ENCODE results near the gene CTCFL. TPM values are rescaled to one million over a fixed set of nuclear protein-coding genes. Genes with fewer than 3 reads are reported as not detected.

The CTCFL gene
- total RNA-seq, 1 experiment from 2014 or later, result not detected

DNA sequence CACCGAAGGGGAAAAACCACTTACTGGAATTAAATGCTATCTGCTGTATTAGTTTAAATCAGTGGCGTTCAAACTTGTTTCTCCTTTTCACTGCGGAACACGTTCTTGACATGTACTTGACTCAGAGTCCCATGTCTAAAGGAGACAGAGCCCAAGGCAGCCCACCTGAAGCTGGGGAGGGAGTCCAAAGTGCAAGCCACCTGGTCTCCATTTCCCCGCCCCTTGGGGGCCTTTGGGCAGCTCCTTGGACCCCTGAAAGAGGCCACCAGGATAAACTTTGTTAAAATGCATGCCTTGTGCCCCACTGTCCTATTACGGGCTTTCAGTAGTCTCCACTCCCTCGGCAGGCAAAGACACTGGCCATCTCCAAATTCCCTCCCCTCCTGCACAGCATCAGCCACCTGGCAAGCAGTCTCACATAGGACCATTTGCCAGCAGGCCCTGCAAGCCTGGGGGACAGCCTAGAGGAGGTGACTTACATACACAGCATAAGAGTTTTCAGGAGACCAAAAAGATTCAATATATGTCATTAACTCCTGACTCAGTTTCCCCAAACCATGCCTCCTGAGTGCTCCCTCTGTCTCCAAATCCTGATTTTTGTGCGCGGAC is 42.6 kb upstream of the CTCFL start:
- no TSS peak for BruUV-seq (replicated peaks)
- no peak overlapping the region for H3K27ac Mint-ChIP-seq (ENCODE audit: unreplicated experiment)
- no peak for DNase-seq
- H3K27me3 Mint-ChIP-seq (ENCODE audit: unreplicated experiment), result peaks cover under 1% of the 10 kb centered on the region
- TF ChIP-seq, protein P1, sequence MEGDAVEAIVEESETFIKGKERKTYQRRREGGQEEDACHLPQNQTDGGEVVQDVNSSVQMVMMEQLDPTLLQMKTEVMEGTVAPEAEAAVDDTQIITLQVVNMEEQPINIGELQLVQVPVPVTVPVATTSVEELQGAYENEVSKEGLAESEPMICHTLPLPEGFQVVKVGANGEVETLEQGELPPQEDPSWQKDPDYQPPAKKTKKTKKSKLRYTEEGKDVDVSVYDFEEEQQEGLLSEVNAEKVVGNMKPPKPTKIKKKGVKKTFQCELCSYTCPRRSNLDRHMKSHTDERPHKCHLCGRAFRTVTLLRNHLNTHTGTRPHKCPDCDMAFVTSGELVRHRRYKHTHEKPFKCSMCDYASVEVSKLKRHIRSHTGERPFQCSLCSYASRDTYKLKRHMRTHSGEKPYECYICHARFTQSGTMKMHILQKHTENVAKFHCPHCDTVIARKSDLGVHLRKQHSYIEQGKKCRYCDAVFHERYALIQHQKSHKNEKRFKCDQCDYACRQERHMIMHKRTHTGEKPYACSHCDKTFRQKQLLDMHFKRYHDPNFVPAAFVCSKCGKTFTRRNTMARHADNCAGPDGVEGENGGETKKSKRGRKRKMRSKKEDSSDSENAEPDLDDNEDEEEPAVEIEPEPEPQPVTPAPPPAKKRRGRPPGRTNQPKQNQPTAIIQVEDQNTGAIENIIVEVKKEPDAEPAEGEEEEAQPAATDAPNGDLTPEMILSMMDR (IDR thresholded peaks at IDR 0.05; ENCODE audit: unreplicated experiment), result no peak
- H3K9me3 Mint-ChIP-seq (ENCODE audit: low read depth, unreplicated experiment), result no peaks in the 10 kb centered on the region
- no peaks in the 10 kb centered on the region for H3K36me3 Mint-ChIP-seq (ENCODE audit: insufficient read depth, unreplicated experiment)
- CTCF ChIA-PET, result interaction anchor here (0.7 to 1.6 kb wide), 2 partner anchors 9 to 17 kb away, joined by 3 to 6 read pairs; no protein-coding TSS in a partner anchor
- no peaks in the 10 kb centered on the region for H3K4me1 Mint-ChIP-seq (ENCODE audit: low read depth, unreplicated experiment)
- H3K4me3 Mint-ChIP-seq (ENCODE audit: low read depth, unreplicated experiment), result no peak overlapping the region
- intact Hi-C loops (cut with micrococcal nuclease; ENCODE audit: unreplicated experiment), result no loop called here

DNA sequence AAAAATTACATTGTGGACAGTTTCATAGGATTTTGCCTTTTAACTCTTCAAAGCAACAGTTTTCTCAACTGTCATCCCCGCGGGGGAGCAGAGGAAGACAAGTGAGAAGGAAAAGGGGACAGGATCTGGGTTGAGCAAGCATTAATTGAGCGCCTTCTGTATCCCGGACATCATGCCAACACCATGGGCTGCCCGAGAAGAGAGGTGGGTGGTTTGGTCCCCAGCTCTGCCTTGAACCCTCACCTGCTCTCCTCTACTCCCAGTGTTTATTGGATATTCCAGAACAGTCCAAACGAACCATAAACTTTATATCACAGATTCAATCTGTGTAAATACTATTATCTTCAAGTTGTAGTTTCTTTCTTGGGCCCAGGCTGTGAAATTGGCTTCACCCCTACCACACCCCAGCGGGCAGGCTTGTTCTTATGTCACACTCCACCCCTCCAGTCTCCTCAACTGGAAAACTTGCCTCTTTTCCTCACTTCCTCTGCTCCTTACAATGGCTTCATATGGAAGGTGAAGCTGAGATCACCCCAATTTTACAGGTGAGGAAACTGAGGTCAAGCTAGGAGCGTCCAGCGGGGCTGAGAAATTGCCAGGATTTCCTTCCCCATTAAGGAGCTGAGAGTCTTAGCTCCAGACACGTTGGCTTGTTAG is 42.0 kb upstream of the CTCFL start:
- DNase-seq, result no peak
- no TSS peak for BruUV-seq (replicated peaks)
- Mint-ChIP-seq H3K27ac (ENCODE audit: unreplicated experiment) (no peak overlapping the region), H3K9me3 (ENCODE audit: low read depth, unreplicated experiment) (peaks cover 1% of the 10 kb centered on the region), H3K27me3 (ENCODE audit: unreplicated experiment) (peaks cover 7% of the 10 kb centered on the region), H3K4me3 (ENCODE audit: low read depth, unreplicated experiment) (no peak overlapping the region), H3K36me3 (ENCODE audit: insufficient read depth, unreplicated experiment) (no peaks in the 10 kb centered on the region), H3K4me1 (ENCODE audit: low read depth, unreplicated experiment) (no peaks in the 10 kb centered on the region)
- CTCF ChIA-PET, result interaction anchor here (0.7 to 1.6 kb wide), 2 partner anchors 8 to 17 kb away, joined by 3 to 6 read pairs; no protein-coding TSS in a partner anchor
- intact Hi-C loops (cut with micrococcal nuclease; ENCODE audit: unreplicated experiment), result no loop called here
- TF ChIP-seq, protein P1 (IDR thresholded peaks at IDR 0.05; ENCODE audit: unreplicated experiment), result no peak

DNA sequence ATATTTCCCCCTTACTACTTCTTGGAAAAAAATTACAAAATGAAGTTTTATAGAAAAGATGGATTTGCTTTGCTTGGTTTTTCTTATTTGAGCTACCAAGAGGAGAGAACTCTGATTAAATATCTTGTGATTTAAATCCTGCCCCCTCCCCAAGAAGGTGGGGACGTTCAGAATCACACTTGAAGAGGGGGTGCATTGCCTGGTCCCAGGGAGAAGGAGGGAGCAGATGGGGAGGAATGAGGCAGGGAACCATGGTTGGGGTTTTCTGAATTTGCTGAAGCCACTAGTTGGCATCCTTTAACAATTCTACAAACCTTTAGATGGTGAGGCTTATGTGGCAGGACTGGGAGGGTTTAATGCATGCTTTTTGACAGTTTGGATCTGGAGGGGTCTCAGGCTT is 41.5 kb upstream of the CTCFL start:
- H3K27ac Mint-ChIP-seq (ENCODE audit: unreplicated experiment), result no peak overlapping the region
- TF ChIP-seq, protein P1 (IDR thresholded peaks at IDR 0.05; ENCODE audit: unreplicated experiment), result no peak
- H3K4me1 Mint-ChIP-seq (ENCODE audit: low read depth, unreplicated experiment), result no peaks in the 10 kb centered on the region
- intact Hi-C loops (cut with micrococcal nuclease; ENCODE audit: unreplicated experiment), result no loop called here
- H3K36me3 Mint-ChIP-seq (ENCODE audit: insufficient read depth, unreplicated experiment), result no peaks in the 10 kb centered on the region
- peaks cover 2% of the 10 kb centered on the region for H3K9me3 Mint-ChIP-seq (ENCODE audit: low read depth, unreplicated experiment)
- H3K27me3 Mint-ChIP-seq (ENCODE audit: unreplicated experiment), result peaks cover 12% of the 10 kb centered on the region
- BruUV-seq (replicated peaks), result no TSS peak
- CTCF ChIA-PET, result no interaction called here
- no peak for DNase-seq
- H3K4me3 Mint-ChIP-seq (ENCODE audit: low read depth, unreplicated experiment), result no peak overlapping the region

DNA sequence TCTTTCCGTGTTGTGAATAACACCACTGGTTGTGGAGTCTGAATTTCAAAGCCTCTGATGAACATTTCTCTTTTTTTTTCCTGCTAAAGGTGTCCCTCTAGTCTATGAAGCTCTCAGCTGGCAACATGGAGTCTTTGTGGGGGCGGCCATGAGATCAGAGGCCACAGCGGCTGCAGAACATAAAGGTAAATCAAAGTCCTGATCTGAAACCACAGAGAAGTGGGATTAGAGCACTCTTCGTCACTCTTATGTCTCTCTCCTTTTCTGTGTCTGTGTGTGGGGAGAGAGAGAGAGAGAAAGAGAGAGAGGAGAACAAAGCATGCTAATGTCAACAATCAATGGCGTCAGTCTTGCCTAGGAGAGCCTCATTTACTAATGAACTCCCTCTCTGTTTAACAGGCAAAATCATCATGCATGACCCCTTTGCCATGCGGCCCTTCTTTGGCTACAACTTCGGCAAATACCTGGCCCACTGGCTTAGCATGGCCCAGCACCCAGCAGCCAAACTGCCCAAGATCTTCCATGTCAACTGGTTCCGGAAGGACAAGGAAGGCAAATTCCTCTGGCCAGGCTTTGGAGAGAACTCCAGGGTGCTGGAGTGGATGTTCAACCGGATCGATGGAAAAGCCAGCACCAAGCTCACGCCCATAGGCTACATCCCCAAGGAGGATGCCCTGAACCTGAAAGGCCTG is 40.2 kb upstream of the CTCFL start:
- Mint-ChIP-seq H3K27ac (ENCODE audit: unreplicated experiment) (no peak overlapping the region), H3K4me1 (ENCODE audit: low read depth, unreplicated experiment) (peaks cover 13% of the 10 kb centered on the region), H3K36me3 (ENCODE audit: insufficient read depth, unreplicated experiment) (peaks cover 8% of the 10 kb centered on the region), H3K27me3 (ENCODE audit: unreplicated experiment) (peaks cover 13% of the 10 kb centered on the region), H3K9me3 (ENCODE audit: low read depth, unreplicated experiment) (peaks cover 2% of the 10 kb centered on the region), H3K4me3 (ENCODE audit: low read depth, unreplicated experiment) (no peak overlapping the region)
- TF ChIP-seq, protein P1 (IDR thresholded peaks at IDR 0.05; ENCODE audit: unreplicated experiment), result no peak
- CTCF ChIA-PET, result no interaction called here
- DNase-seq, result no peak
- BruUV-seq (replicated peaks), result no TSS peak
- intact Hi-C loops (cut with micrococcal nuclease; ENCODE audit: unreplicated experiment), result no loop called here

Measured in Calu3 (cell line).